Left ventricle myocardium superior (tissue), 1 donor: Measurements from ENCODE around the gene ELFN2. TPM values are rescaled to one million over a fixed set of nuclear protein-coding genes. Genes with fewer than 3 reads are reported as not detected.
"Not testable (repeated sequence)": the region's sequence is repeated elsewhere in the genome, so short reads cannot be mapped to it uniquely, and the experiment has no call there.

Experiments used
- ATAC-seq: fragments of 200-7000 bp; cut with Tn5 transposase; one replicate; pipeline ENCODE4 v1.9.1; 2020; ENCODE audit warnings: mild to moderate bottlenecking, moderate library complexity
- DNase-seq: peaks from one replicate; pipeline ENCODE4 v3.0.0-alpha.2; 2020
- intact Hi-C: fragments of 100-400 bp; cut with micrococcal nuclease; formaldehyde crosslinking; loops from one replicate; pipeline ENCODE4 v1.11.0; 2022
- total RNA-seq: library from RNA; stranded (reverse); fragmentation: NEBNext Ultra II Directional; extraction: Animal tissue kit (Norgen Biotek cat#: 25700); gene quantifications from one replicate; pipeline ENCODE4 v1.2.1, GENCODE V29; 2021
- donor health status: DM: no; HTN: yes; CAD: no; lungs with severe emphysema.

Gene ELFN2
- total RNA-seq, 1 donor from 2014 or later: 0.05 TPM

- ATAC-seq (no peak), DNase-seq (no peak)
- intact Hi-C loops: no loop called here
Observed at GRCh38 chr22:37331856-37332536, 95.3 kb downstream of the ELFN2 start.

- DNase-seq (no peak), ATAC-seq (no peak)
- intact Hi-C loops: no loop called here
Observed at GRCh38 chr22:37331034-37331428, 96.2 kb downstream of the ELFN2 start.

- DNase-seq (no peak), ATAC-seq (no peak)
- intact Hi-C loops: no loop called here
Observed at GRCh38 chr22:37330200-37331033, 96.9 kb downstream of the ELFN2 start.

GRCh38 chr22:37329238-37330140, 97.8 kb downstream of the ELFN2 start:
- DNase-seq (no peak), ATAC-seq (no peak)
- intact Hi-C loops: no loop called here

GRCh38 chr22:37328538-37329237, 98.6 kb downstream of the ELFN2 start:
- intact Hi-C loops, DNase-seq, ATAC-seq: not testable (repeated sequence)

GRCh38 chr22:37328017-37328416, 99.3 kb downstream of the ELFN2 start:
- DNase-seq (no peak), ATAC-seq (no peak)
- intact Hi-C loops: no loop called here

- DNase-seq: no peak
- peak; percentile 47 for ATAC-seq
- intact Hi-C loops: no loop called here
Observed at GRCh38 chr22:37326726-37327125, 100.6 kb downstream of the ELFN2 start.

- DNase-seq: no peak
- intact Hi-C loops: no loop called here
- ATAC-seq: no peak
Observed at GRCh38 chr22:37325039-37325395, 102.3 kb downstream of the ELFN2 start.

- DNase-seq: no peak
- ATAC-seq: no peak
- intact Hi-C loops: no loop called here
Observed at GRCh38 chr22:37324340-37325038, 102.8 kb downstream of the ELFN2 start.

GRCh38 chr22:37320726-37321677, 106.3 kb downstream of the ELFN2 start:
- intact Hi-C loops: no loop called here
- no peak for DNase-seq

GRCh38 chr22:37319469-37319868, 107.8 kb downstream of the ELFN2 start:
- intact Hi-C loops: no loop called here
- DNase-seq (no peak), ATAC-seq (no peak)

More at GRCh38 chr22:37320726-37321677, 106.3 kb downstream of the ELFN2 start:
- ATAC-seq: no peak

GRCh38 chr22:37318364-37319109, 108.7 kb downstream of the ELFN2 start:
- DNase-seq: no peak
- ATAC-seq: no peak
- intact Hi-C loops: no loop called here

Other genes starting within 250 kb of the ELFN2 start
- 1.1 TPM for gene C1QTNF6, start 239.2 kb downstream of the ELFN2 start, total RNA-seq
- gene SSTR3, start 215.0 kb downstream of the ELFN2 start, total RNA-seq: not detected
- 5.1 TPM for gene RAC2, start 183.2 kb downstream of the ELFN2 start, total RNA-seq
- 6.2 TPM for gene CYTH4, start 145.0 kb downstream of the ELFN2 start, total RNA-seq
- 13.9 TPM for gene MFNG, start 58.9 kb upstream of the ELFN2 start, total RNA-seq
- gene CARD10, start 91.9 kb upstream of the ELFN2 start, total RNA-seq: 10.0 TPM
- 14.6 TPM for gene CDC42EP1, start 133.0 kb upstream of the ELFN2 start, total RNA-seq
- gene LGALS2, start 152.6 kb upstream of the ELFN2 start, total RNA-seq: not detected
- 28.5 TPM for gene GGA1, start 181.4 kb upstream of the ELFN2 start, total RNA-seq
- 2.7 TPM for gene SH3BP1, start 212.2 kb upstream of the ELFN2 start, total RNA-seq
- gene PDXP, start 231.2 kb upstream of the ELFN2 start, total RNA-seq: 21.5 TPM
- gene LGALS1, start 248.2 kb upstream of the ELFN2 start, total RNA-seq: 1,086 TPM